ENCODE data around the gene NLGN4X.

GRCh38 chrX:5898463-5898862 lies 330.2 kb downstream of the NLGN4X start:
- no peak for TF ChIP-seq POLR2A (IDR thresholded peaks at IDR 0.05)
- no peak for TF ChIP-seq CTCF (IDR thresholded peaks at IDR 0.05)
- TF ChIP-seq EP300 (IDR thresholded peaks at IDR 0.05) = no peak
